ENCODE results near the gene ISLR.

ISLR gene

GRCh38 chr15:74167891-74168331 is 5.6 kb upstream of the ISLR start:
- TF ChIP-seq CTCF (IDR thresholded peaks at IDR 0.05): no peak
- Histone ChIP-seq H3K4me3 (ENCODE audit: low read depth in 1 of 2, low read length in 1 of 2) (no peak overlapping the region), H3K9me3 (no peaks in the 10 kb centered on the region)

GRCh38 chr15:74168711-74169126 is 4.8 kb upstream of the ISLR start:
- no peak for TF ChIP-seq CTCF (IDR thresholded peaks at IDR 0.05)
- no peaks in the 10 kb centered on the region for H3K9me3 ChIP-seq
- peaks cover 11% of the 10 kb centered on the region for H3K27me3 ChIP-seq
- no peaks in the 10 kb centered on the region for H3K4me1 ChIP-seq (ENCODE audit: control insufficient read depth in 1 of 2, insufficient read depth in 1 of 2, low read depth in 1 of 2, low read length in 1 of 2)
- no peak overlapping the region for H3K27ac ChIP-seq
- no peaks in the 10 kb centered on the region for H3K36me3 ChIP-seq
- no peak overlapping the region for H3K4me3 ChIP-seq (ENCODE audit: low read depth in 1 of 2, low read length in 1 of 2)

More at GRCh38 chr15:74167891-74168331, 5.6 kb upstream of the ISLR start:
- H3K36me3 ChIP-seq: no peaks in the 10 kb centered on the region
- no peak overlapping the region for H3K27ac ChIP-seq
- H3K4me1 ChIP-seq (ENCODE audit: control insufficient read depth in 1 of 2, insufficient read depth in 1 of 2, low read depth in 1 of 2, low read length in 1 of 2): no peaks in the 10 kb centered on the region
- peaks cover 18% of the 10 kb centered on the region for H3K27me3 ChIP-seq

DNA sequence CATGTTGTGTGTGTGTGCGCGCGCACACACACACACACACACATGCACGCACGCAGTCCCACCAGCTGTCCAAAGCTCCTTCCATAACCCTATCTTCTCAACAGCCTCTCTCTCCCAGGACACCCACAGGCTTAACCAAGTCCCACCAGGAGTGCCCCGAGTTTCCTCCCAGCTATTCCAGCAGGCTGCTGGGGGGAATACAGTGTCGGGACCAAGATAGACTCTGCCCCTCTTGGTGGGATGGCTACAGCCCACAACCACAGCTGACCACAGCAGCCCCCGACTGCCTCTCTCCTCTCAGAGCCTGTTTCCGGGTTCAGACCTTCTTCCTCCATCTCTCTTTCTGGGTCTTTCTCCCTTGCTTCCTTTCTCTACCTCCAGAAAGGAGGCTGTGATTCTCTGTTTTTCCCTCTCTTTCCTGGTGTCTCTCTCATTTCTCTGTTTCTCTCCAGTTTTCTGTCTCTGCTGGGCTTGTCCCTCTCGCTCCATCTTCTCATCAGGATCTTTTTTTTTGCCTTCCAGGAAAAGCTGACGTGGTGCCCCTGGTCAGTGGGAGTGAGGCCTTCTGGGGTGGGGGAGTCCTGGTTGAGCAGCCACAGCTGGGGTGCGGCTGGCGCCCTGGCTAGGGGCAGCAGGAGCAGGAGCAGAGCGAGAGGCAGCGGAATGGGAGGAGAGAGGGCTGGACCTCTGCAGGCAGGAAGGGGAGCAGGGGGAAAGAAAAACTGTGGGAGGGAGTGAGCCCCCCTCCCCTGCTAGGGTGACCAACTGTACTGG is 3.3 kb upstream of the ISLR start:
- no peak overlapping the region for H3K27ac ChIP-seq
- H3K4me3 ChIP-seq (ENCODE audit: low read depth in 1 of 2, low read length in 1 of 2): no peak overlapping the region
- H3K4me1 ChIP-seq (ENCODE audit: control insufficient read depth in 1 of 2, insufficient read depth in 1 of 2, low read depth in 1 of 2, low read length in 1 of 2): no peaks in the 10 kb centered on the region
- no peak for TF ChIP-seq CTCF (IDR thresholded peaks at IDR 0.05)
- H3K36me3 ChIP-seq: no peaks in the 10 kb centered on the region
- H3K9me3 ChIP-seq: no peaks in the 10 kb centered on the region
- peaks cover 6% of the 10 kb centered on the region for H3K27me3 ChIP-seq

DNA sequence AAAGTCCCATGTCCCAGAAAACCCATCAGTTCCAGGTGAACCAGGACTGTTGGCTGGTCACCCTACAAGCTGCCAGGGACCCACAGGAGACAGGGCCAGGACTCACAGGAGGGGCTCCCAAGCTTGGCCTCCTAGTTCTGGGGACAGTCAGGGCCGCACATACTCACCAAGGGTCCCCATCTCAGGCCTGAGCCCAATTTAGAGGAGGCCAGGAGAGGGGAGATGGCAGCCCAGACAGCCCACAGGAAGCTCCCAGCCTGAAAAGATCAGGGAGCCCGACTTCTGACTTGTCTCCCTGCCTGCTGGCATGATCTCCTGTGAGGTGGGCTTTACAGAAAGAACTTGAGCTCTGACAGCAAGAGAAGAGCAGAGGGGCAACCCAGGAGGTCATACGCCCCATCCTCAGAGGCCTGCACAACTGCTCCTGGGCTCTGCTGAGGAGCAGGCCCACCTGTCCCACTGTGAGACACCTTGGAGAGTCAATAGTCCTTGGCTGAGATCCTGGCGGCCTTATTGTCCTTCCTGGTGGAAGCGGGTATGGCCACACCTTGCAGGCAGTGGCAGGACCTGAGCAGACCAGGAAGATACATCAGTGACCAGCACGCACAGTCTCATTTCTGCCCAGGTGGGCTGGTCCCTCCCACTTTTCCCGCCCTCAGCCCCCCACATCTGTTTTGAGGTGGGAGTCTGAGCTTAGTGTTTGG is 2.5 kb upstream of the ISLR start:
- H3K27me3 ChIP-seq: peaks cover 6% of the 10 kb centered on the region
- H3K4me1 ChIP-seq (ENCODE audit: control insufficient read depth in 1 of 2, insufficient read depth in 1 of 2, low read depth in 1 of 2, low read length in 1 of 2): no peaks in the 10 kb centered on the region
- H3K36me3 ChIP-seq: no peaks in the 10 kb centered on the region
- H3K27ac ChIP-seq: no peak overlapping the region
- TF ChIP-seq CTCF (IDR thresholded peaks at IDR 0.05): no peak
- no peak overlapping the region for H3K4me3 ChIP-seq (ENCODE audit: low read depth in 1 of 2, low read length in 1 of 2)
- H3K9me3 ChIP-seq: no peaks in the 10 kb centered on the region

- Histone ChIP-seq H3K27ac (no peak overlapping the region), H3K4me1 (ENCODE audit: control insufficient read depth in 1 of 2, insufficient read depth in 1 of 2, low read depth in 1 of 2, low read length in 1 of 2) (no peaks in the 10 kb centered on the region), H3K27me3 (peaks cover 6% of the 10 kb centered on the region), H3K36me3 (no peaks in the 10 kb centered on the region), H3K4me3 (ENCODE audit: low read depth in 1 of 2, low read length in 1 of 2) (no peak overlapping the region), H3K9me3 (no peaks in the 10 kb centered on the region)
- TF ChIP-seq CTCF (IDR thresholded peaks at IDR 0.05): no peak
Observed at GRCh38 chr15:74171965-74172541, 1.5 kb upstream of the ISLR start.
